ENCODE measurements around the gene ARMH2. TPM values are rescaled to one million over a fixed set of nuclear protein-coding genes. Genes with fewer than 3 reads are reported as not detected.
"Not testable (repeated sequence)": the region's sequence is repeated elsewhere in the genome, so short reads cannot be mapped to it uniquely, and the experiment has no call there.

ARMH2 gene
- total RNA-seq, 1 experiment from 2014 or later = not detected

- DNase-seq (ENCODE audit: low spot score) = no peak
Measured at GRCh38 chr6:24818346-24818745, 19.6 kb upstream of the ARMH2 start.

- no peak for DNase-seq (ENCODE audit: low spot score)
Measured at GRCh38 chr6:24809728-24810127, 11.0 kb upstream of the ARMH2 start.

GRCh38 chr6:24807584-24807983 lies 8.9 kb upstream of the ARMH2 start:
- no peak for DNase-seq (ENCODE audit: low spot score)

- peak; percentile 33 for DNase-seq (ENCODE audit: low spot score)
Measured at GRCh38 chr6:24802271-24803059, 3.7 kb upstream of the ARMH2 start.

GRCh38 chr6:24799541-24799915 lies 811 bp upstream of the ARMH2 start:
- DNase-seq (ENCODE audit: low spot score) = no peak

- DNase-seq (ENCODE audit: low spot score) = no peak
Measured at GRCh38 chr6:24797596-24798216, 1.0 kb downstream of the ARMH2 start.

GRCh38 chr6:24796616-24797290 lies 2.0 kb downstream of the ARMH2 start:
- DNase-seq (ENCODE audit: low spot score) = no peak

DNA sequence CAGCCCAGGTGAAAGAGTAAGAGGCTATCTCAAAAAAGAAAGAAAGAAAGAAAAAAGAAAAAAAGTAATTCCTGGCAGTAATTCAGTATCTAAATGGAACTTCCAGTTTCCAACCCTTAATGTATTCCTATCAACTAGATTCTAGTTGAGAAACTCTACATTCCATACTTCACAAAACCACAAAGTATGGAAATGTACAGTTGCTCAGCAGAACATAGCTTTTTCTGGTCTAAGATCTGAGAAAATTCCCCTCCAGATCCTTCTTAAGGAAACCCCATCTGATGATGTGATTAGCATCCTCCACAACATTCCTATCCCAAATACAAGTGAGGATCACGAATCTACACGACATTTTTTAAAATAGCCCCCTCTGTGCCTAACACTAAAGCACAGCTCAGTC lies 3.6 kb downstream of the ARMH2 start:
- DNase-seq (ENCODE audit: low spot score) = no peak

DNA sequence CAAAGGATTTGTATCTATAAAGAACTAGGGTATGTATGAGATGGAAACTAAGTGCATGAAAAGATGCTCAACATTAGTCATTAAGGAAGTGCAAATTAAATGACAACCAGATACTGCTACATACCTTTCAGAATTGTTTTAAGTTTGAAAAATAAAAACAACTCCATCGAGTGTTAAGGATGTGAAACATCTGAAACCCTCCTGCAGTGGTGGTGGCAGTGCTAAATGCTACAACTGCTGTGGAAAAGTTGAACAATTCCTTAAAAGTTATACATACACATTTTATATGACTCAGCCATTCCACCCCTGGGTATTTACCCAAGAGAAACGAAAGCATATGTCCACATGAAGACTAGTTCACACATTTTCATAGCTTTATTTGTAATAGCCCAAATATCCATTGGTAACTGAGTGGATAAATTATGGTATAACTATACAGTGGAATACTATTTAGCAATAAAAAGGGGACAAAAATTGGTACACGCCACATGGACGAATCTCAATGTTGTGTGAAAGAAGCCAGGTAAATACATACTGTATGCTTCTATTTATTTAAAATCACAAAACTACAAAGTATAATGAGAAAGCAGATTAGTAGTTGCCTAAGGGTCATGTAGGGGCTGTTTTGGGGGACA lies 10.6 kb downstream of the ARMH2 start:
- no peak for DNase-seq (ENCODE audit: low spot score)

GRCh38 chr6:24780206-24780605 lies 18.5 kb downstream of the ARMH2 start:
- DNase-seq (ENCODE audit: low spot score) = no peak

DNA sequence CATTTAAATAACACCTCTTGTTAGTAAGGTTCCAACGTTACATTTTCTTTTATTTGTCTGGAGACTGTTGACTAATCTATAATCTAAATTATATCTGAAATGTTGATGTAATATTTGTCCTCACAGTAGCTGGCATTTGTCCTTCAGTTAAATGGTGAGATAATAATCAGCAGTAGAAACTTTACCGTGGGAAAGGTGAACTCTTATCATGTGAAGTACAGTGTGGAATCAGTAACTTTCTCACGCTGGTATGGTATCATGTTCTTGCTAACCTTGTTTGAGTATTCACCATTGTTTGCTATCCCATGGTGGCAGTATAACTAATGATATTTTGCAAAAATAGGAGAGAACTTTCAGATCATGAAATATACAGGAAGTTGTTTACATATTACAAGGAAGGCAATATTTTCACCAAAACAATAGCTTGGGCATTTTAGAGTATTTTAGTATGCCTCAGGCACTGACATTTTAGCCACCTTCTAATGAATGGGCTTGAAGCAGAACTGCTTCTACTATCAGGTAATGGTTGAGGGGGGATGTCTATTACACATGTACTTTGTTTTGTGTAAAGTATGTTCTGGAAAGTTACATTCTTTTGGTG lies 19.2 kb downstream of the ARMH2 start:
- no peak for DNase-seq (ENCODE audit: low spot score)

GRCh38 chr6:24778878-24779277 lies 19.8 kb downstream of the ARMH2 start:
- no peak for DNase-seq (ENCODE audit: low spot score)

DNA sequence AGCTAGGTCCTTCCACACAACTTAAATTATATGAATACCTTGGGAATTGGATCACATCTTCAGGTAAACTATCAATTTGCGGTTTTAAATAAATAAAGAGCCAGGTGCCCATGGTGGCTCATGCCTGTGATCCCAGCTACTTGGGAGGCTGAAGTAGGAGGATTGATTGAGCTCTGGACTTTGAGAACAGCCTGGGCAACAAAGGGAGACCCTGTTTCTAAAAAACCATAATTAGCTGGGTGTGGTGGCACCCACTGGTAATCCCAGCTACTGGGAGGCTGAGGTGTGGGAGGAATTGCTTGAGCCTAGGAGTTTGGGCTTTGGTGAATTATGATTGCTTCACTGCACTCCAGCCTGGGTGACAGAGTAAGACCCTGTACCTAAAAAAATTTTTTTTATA lies 20.6 kb downstream of the ARMH2 start:
- DNase-seq (ENCODE audit: low spot score) = no peak

DNA sequence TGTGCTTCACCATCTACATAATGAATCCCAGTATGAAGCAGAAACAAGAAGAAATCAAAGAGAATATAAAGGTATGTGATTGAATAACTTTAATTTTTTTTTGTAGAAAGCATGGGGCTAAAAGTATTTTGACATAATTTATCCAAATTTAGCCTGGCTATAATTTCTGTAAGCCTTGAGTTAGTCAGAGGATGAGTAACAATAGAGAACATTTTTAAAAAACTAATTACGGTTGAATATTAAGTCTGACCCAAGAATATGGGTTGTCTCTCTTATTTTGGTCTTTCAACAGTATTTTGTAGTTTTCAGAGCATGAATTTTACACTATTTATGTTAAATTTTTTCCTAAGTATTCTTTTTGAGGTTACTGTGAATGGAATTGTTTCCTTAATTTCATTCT lies 21.5 kb downstream of the ARMH2 start:
- no peak for DNase-seq (ENCODE audit: low spot score)

GRCh38 chr6:24775520-24776058 lies 23.1 kb downstream of the ARMH2 start:
- DNase-seq (ENCODE audit: low spot score) = peak; percentile 22

DNA sequence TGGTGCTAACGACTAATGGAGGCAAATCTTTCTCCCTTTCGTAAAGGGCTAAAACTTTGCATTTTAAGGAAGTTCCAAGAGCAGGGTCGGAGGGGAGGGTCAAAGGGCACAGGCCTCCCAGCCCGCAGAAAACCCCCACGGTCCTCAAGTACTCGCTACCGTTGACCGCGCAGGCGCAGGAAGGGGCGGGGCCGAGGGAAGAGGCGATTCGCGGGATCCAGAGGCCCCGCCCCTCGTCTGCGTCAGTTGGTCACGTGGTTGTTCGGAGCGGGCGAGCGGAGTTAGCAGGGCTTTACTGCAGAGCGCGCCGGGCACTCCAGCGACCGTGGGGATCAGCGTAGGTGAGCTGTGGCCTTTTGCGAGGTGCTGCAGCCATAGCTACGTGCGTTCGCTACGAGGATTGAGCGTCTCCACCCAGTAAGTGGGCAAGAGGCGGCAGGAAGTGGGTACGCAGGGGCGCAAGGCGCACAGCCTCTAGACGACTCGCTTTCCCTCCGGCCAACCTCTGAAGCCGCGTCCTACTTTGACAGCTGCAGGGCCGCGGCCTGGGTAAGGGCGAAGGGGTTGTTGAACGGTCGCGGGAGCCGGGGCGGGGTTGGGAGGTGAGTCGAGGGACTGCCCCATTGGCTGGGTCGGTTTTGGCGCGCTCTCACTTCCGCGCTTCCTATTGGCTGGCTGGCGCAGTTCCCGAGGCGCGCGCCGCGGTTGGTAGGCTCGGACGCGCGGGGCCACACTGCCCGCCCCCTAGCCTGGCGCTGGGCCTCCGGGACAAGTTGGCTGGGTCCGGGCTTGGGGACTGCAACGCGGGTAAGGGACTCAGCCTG lies 23.8 kb downstream of the ARMH2 start, which contains the start of gene GMNN:
Gene GMNN (plus strand): TSS at position 242 of the 824 bp plus-strand sequence. CDS start 2,310 bp downstream, outside the sequence.
- DNase-seq (ENCODE audit: low spot score) = peak; percentile 91

DNA sequence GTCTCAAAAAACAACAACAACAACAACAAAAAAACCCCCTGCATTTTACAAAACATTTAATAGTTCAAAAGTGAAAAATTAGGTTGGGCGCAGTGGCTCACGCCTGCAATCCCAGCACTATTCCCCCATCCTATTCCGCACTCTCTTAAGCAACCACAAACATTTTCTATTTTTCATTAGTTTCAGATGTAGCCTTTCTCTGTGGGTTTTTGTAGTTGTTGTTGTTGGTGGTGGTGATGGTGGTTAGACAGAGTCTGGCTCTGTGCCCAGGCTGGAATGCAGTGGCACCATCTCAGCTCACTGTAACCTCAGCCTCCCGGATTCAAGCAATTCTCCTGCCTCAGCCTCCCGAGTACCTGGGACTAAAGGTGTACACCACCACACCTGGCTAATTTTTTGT lies 30.4 kb downstream of the ARMH2 start:
- DNase-seq (ENCODE audit: low spot score) = peak; percentile 21

DNA sequence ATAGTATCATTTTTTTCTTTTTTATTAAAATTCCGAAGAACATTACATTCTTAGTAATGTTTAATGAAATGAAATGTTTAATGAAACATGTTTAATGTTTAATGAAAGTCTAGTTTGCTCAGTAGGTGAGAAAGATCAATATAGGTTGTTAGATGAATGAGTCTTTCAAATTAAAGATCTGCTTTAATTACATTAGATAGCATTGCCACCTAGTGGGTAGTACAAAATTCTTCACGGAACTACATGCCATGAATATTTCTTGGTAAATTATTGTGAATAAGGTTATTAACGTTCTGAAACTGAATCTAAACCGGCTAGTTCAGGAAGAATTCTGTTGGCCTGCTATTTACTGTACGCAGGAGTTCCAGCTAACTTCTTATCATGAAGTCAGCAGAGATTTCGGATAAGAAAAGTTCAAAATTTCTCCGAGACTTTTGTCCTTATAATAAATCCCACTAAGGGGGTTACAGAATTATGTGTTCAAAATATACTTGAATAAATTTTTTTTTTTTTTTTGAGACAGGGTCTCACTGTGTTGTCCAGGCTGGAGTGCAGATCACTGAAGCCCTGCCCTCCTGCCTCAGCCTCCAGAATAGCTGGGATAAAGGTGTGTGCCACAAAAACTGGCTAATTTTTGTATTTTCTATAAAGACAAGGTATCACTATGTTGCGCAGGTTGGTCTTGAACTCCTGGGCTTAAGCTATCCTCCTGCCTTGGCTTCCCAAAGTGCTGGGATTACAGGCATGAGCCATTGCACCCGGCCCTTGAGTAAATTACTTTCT lies 31.8 kb downstream of the ARMH2 start:
- DNase-seq (ENCODE audit: low spot score) = peak; percentile 18

DNA sequence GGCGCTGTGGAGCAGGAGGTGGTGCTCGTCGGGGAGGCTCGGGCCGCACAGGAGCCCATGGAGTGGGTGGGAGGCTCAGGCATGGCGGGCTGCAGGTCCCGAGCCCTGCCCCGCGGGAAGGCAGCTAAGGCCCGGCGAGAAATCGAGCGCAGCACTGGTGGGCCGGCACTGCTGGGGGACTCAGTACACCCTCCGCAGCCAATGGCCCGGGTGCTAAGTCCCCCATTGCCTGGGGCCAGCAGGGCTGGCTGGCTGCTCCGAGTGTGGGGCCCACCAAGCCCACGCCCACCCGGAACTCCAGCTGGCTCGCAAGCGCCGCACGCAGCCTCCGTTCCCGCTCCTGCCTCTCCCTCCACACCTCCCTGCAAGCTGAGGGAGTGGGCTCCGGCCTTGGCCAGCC lies 32.7 kb downstream of the ARMH2 start:
- not testable (repeated sequence) for DNase-seq (ENCODE audit: low spot score)
